Naive thymus-derived CD8-positive, alpha-beta T cell (primary cell): ENCODE results near the gene LGR5. TPM values are rescaled to one million over a fixed set of nuclear protein-coding genes. Genes with fewer than 3 reads are reported as not detected.
A peak's percentile ranks its signal among the peaks of the same experiment; 100 is the strongest.

Experiments used
- ATAC-seq, 2 donors: fragments of 150-1000 bp; cut with Tn5 transposase in 1 of 2; sonication (Bioruptor Pico), chemical (Tn5 transposase) in 1 of 2; 1 replicate in 1 of 2; 2 replicates in 1 of 2; pipeline ENCODE4 v1.10.0; 2021; ENCODE audit warnings: mild to moderate bottlenecking in 2 of 2, moderate library complexity in 2 of 2
- POLR2A ChIA-PET: fragments of 350-600 bp; sonication (Branson Sonifier 250); formaldehyde crosslinking; loops from one replicate; lab custom pipeline; 2021; ENCODE audit warnings: antibody characterized with exemption; lab: Charles Lee
- DNase-seq, 10 donors: peaks; one replicate each; pipeline versions ENCODE4 v3.0.0 to v3.0.0-alpha.2; 2020 to 2022
- H3K27ac Mint-ChIP-seq, 10 donors: one replicate each; pipeline ENCODE4 v1.8.0; 2020 to 2022; ENCODE audit warnings: mild to moderate bottlenecking in 10 of 10, mixed read lengths in 10 of 10, moderate library complexity in 4 of 10, inconsistent platforms in 1 of 10
- H3K27me3 Mint-ChIP-seq, 5 donors: one replicate each; pipeline ENCODE4 v1.8.0; 2021 to 2022; ENCODE audit warnings: mixed read lengths in 5 of 5
- H3K36me3 Mint-ChIP-seq, 3 donors: one replicate each; pipeline ENCODE4 v1.8.0; 2020 to 2022; ENCODE audit warnings: mixed read lengths in 3 of 3, mild to moderate bottlenecking in 2 of 3, inconsistent platforms in 1 of 3
- H3K4me1 Mint-ChIP-seq, 4 donors: one replicate each; pipeline ENCODE4 v1.8.0; 2021 to 2022; ENCODE audit warnings: mixed read lengths in 4 of 4
- H3K4me3 Mint-ChIP-seq, 10 donors: one replicate each; pipeline ENCODE4 v1.8.0; 2020 to 2022; ENCODE audit warnings: mild to moderate bottlenecking in 10 of 10, mixed read lengths in 10 of 10, moderate library complexity in 6 of 10, inconsistent platforms in 1 of 10
- H3K9me3 Mint-ChIP-seq, 9 donors: one replicate each; pipeline ENCODE4 v1.8.0; 2020 to 2022; ENCODE audit warnings: mixed read lengths in 9 of 9, mild to moderate bottlenecking in 3 of 9, inconsistent platforms in 1 of 9, moderate library complexity in 1 of 9
- polyA plus RNA-seq, 3 donors: library from polyadenylated mRNA; unstranded; fragments of 300-500 nt; fragmentation: Illumina TruSeq; gene quantifications; one replicate each; pipeline ENCODE4 v1.2.3, GENCODE V29; 2021
- total RNA-seq, 8 experiments: library from RNA in 2 of 8; stranded (reverse) in 2 of 8; gene quantifications; one replicate each; pipeline ENCODE4 v1.2.3 and lab custom pipeline; 2021 to 2026

Gene LGR5
- total and polyA plus RNA-seq, 5 experiments from 2014 or later = not detected

DNA sequence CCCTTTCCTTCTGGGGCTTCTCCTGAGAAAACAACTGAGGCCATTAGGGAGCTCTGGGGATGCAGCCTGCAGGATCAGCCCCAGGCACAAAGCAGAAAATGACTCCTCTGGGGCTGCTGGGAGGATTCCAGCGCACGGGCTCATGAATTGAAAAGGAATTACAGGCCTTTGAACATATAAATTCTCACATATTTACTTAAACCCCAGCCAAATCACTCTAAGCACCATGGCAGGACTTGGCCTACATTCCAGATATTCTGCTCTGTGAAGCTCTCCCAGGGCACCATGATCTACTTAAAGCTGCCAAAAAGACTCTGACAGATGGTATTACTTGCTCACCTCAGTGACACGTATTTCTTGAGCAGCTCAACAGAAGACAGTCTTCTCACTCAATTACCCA, 136.9 kb downstream of the LGR5 start:
- no peak overlapping the region for H3K27ac Mint-ChIP-seq

GRCh38 chr12:71578694-71579258, 139.2 kb downstream of the LGR5 start:
- Mint-ChIP-seq H3K36me3 (no peaks in the 10 kb centered on the region), H3K27me3 (peaks cover 0 to 3% (median 1%) of the 10 kb centered on the region in 5 donors), H3K27ac (no peak overlapping the region), H3K4me3 (no peak overlapping the region), H3K9me3 (no peaks in the 10 kb centered on the region), H3K4me1 (no peaks in the 10 kb centered on the region)
- ATAC-seq = no peak
- no peak for DNase-seq
- POLR2A ChIA-PET = no interaction called here

More for the DNA sequence above, 136.9 kb downstream of the LGR5 start:
- POLR2A ChIA-PET = no interaction called here
- peaks cover 0 to 5% (median under 1%) of the 10 kb centered on the region in 5 donors for H3K27me3 Mint-ChIP-seq
- H3K4me1 Mint-ChIP-seq = peaks cover 0 to 1% (median 0%) of the 10 kb centered on the region in 4 donors
- ATAC-seq = no peak
- H3K9me3 Mint-ChIP-seq = no peaks in the 10 kb centered on the region
- no peak for DNase-seq
- no peak overlapping the region for H3K4me3 Mint-ChIP-seq
- H3K36me3 Mint-ChIP-seq = no peaks in the 10 kb centered on the region

GRCh38 chr12:71581206-71581605, 141.6 kb downstream of the LGR5 start:
- POLR2A ChIA-PET = no interaction called here
- peaks cover 0 to 11% (median 6%) of the 10 kb centered on the region in 5 donors for H3K27me3 Mint-ChIP-seq
- H3K4me3 Mint-ChIP-seq = no peak overlapping the region
- no peak overlapping the region for H3K27ac Mint-ChIP-seq
- H3K36me3 Mint-ChIP-seq = no peaks in the 10 kb centered on the region
- ATAC-seq (no peak), DNase-seq (no peak)
- H3K9me3 Mint-ChIP-seq = no peaks in the 10 kb centered on the region
- H3K4me1 Mint-ChIP-seq = no peaks in the 10 kb centered on the region

DNA sequence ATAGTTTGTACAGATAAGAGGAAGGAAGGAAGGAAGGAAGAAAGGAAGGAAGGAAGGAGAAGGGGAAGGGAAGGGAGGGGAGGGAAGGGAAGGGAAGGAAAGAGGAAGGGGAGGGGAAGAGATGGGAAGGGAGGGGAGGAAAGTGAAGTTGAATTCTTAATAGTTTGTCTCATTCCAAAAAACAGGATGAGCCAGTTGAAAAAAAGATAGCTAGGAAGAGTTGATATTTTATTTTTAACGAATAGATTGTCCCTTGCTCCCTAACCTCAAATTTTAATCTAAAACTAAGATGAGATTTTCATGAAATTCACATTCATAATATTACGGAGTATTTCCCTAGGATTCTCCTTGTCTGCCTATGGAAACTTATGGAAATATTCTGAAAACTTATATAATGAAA, 143.3 kb downstream of the LGR5 start:
- Mint-ChIP-seq H3K4me1 (no peaks in the 10 kb centered on the region), H3K9me3 (no peaks in the 10 kb centered on the region), H3K36me3 (no peaks in the 10 kb centered on the region), H3K4me3 (no peak overlapping the region), H3K27ac (no peak overlapping the region), H3K27me3 (peaks cover 2 to 11% (median 6%) of the 10 kb centered on the region in 5 donors)
- no peak for ATAC-seq
- POLR2A ChIA-PET = no interaction called here
- DNase-seq = no peak

- Mint-ChIP-seq H3K27ac (no peak overlapping the region), H3K4me1 (no peaks in the 10 kb centered on the region), H3K36me3 (no peaks in the 10 kb centered on the region), H3K9me3 (no peaks in the 10 kb centered on the region), H3K27me3 (peaks cover 2 to 12% (median 6%) of the 10 kb centered on the region in 5 donors), H3K4me3 (no peak overlapping the region)
- ATAC-seq (no peak), DNase-seq (no peak)
- POLR2A ChIA-PET = no interaction called here
Measured at GRCh38 chr12:71584356-71584755, 144.8 kb downstream of the LGR5 start.

GRCh38 chr12:71585218-71585617, 145.6 kb downstream of the LGR5 start:
- Mint-ChIP-seq H3K27ac (no peak overlapping the region), H3K4me1 (no peaks in the 10 kb centered on the region), H3K36me3 (no peaks in the 10 kb centered on the region), H3K4me3 (no peak overlapping the region), H3K27me3 (peaks cover 2 to 18% (median 11%) of the 10 kb centered on the region in 5 donors), H3K9me3 (no peaks in the 10 kb centered on the region)
- no peak for DNase-seq
- ATAC-seq = no peak
- POLR2A ChIA-PET = no interaction called here

DNA sequence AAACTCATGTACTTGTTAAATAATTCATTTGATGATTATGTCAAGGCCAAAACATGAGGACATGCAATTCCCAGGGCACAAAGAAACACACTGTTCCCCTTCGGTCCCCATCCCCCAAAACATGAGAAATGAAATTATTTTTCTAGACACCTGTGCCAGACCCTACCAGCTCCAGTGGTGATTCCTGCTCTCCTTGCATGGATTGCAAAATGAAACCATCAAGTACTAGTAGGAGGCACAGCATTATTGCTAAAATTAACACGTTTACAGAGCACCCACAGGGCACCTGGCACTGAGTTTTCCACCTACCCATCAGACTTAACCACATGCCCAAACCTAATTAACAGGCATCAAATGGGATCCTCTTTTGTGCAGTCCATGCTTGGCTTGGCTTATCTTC, 147.4 kb downstream of the LGR5 start:
- DNase-seq (no peak), ATAC-seq (no peak)
- Mint-ChIP-seq H3K9me3 (no peaks in the 10 kb centered on the region), H3K27ac (no peak overlapping the region), H3K27me3 (peaks cover 8 to 32% (median 23%) of the 10 kb centered on the region in 5 donors), H3K4me3 (no peak overlapping the region), H3K4me1 (no peaks in the 10 kb centered on the region), H3K36me3 (no peaks in the 10 kb centered on the region)
- POLR2A ChIA-PET = no interaction called here

GRCh38 chr12:71589478-71589881, 149.9 kb downstream of the LGR5 start:
- ATAC-seq = no peak
- no peak overlapping the region for H3K4me3 Mint-ChIP-seq
- H3K36me3 Mint-ChIP-seq = no peaks in the 10 kb centered on the region
- POLR2A ChIA-PET = no interaction called here
- H3K27me3 Mint-ChIP-seq = peaks cover 15 to 48% (median 24%) of the 10 kb centered on the region in 5 donors
- DNase-seq = no peak
- no peak overlapping the region for H3K27ac Mint-ChIP-seq
- no peaks in the 10 kb centered on the region for H3K9me3 Mint-ChIP-seq
- no peaks in the 10 kb centered on the region for H3K4me1 Mint-ChIP-seq

DNA sequence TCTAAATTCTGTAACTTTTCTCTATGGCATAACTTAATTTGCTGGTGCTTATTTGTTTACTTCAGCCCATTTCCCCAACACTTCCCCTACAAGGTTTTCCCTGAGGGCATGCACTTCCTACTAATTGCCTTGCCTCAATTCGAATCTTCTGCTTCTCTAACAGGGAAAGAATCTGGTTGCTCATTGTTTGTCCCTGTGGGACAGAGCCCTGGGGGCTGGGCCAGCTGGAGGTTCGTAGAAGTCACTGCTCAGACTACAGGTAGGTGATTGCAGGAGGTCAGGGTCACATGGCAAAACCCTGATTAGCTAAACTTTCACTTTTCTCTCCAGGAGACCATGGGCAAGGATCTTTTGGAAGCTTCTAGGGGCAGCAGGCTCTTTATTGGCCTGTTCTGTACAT, 152.0 kb downstream of the LGR5 start:
- ATAC-seq = no peak
- H3K9me3 Mint-ChIP-seq = no peaks in the 10 kb centered on the region
- no peak overlapping the region for H3K27ac Mint-ChIP-seq
- no peaks in the 10 kb centered on the region for H3K4me1 Mint-ChIP-seq
- no peaks in the 10 kb centered on the region for H3K36me3 Mint-ChIP-seq
- no peak overlapping the region for H3K4me3 Mint-ChIP-seq
- POLR2A ChIA-PET = no interaction called here
- DNase-seq = no peak
- H3K27me3 Mint-ChIP-seq = peaks cover 17 to 54% (median 30%) of the 10 kb centered on the region in 5 donors

- no peak overlapping the region for H3K27ac Mint-ChIP-seq
Measured at GRCh38 chr12:71592841-71593240, 153.2 kb downstream of the LGR5 start.

DNA sequence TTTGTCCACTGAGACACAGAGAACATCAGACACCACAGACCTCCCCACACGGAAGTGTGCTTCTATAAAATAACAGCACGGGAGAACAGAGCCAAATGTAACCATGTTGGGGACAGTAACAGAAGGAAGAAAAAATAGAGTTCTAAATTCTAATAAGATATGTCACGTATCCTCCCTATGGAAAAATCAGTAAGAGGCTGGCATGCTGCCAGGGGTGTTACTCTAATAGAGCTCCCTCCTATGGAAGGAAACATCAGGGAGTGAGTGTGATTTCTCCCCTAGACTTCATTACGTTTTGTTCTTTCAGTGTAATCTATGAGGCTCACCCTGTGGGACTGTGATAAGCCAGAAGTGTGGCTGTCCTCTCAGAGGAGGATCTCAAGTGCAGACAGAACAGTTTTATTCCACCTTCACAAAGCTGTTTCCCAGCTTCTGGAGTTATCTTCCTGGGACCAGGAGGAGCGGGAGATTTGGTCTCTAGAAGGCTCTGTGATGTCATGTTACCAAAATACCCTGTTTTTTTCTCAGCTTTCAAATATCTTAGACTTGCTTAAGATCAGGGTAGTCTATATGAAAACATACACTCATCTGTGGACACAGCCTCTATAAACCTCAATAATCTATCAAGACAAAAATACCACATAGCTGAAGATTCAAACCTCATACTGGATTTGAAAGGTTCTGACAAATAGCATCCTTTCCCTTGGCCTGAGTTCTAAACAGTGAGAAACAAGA, 154.8 kb downstream of the LGR5 start:
- Mint-ChIP-seq H3K4me3 (no peak overlapping the region), H3K4me1 (peaks cover 0 to 4% (median 0%) of the 10 kb centered on the region in 4 donors), H3K9me3 (peaks cover 0 to 4% (median 0%) of the 10 kb centered on the region in 9 donors), H3K36me3 (no peaks in the 10 kb centered on the region), H3K27ac (peak overlapping the region in 1 of 10 donors; percentile 45), H3K27me3 (peaks cover 17 to 54% (median 28%) of the 10 kb centered on the region in 5 donors)
- DNase-seq = no peak
- ATAC-seq = no peak
- POLR2A ChIA-PET = no interaction called here

More at GRCh38 chr12:71592841-71593240, 153.2 kb downstream of the LGR5 start:
- Mint-ChIP-seq H3K36me3 (no peaks in the 10 kb centered on the region), H3K4me1 (no peaks in the 10 kb centered on the region), H3K27me3 (peaks cover 17 to 54% (median 28%) of the 10 kb centered on the region in 5 donors), H3K9me3 (no peaks in the 10 kb centered on the region), H3K4me3 (no peak overlapping the region)
- ATAC-seq (no peak), DNase-seq (no peak)
- POLR2A ChIA-PET = no interaction called here

- Mint-ChIP-seq H3K36me3 (no peaks in the 10 kb centered on the region), H3K4me1 (peaks cover 0 to 8% (median under 1%) of the 10 kb centered on the region in 4 donors), H3K9me3 (peaks cover 0 to 10% (median 0%) of the 10 kb centered on the region in 9 donors), H3K27ac (peak overlapping the region in 1 of 10 donors; percentile 71), H3K4me3 (no peak overlapping the region), H3K27me3 (peaks cover 0 to 11% (median 7%) of the 10 kb centered on the region in 5 donors)
- POLR2A ChIA-PET = no interaction called here
- ATAC-seq (no peak), DNase-seq (no peak)
Measured at GRCh38 chr12:71599210-71599609, 159.6 kb downstream of the LGR5 start.

GRCh38 chr12:71601546-71601945, 161.9 kb downstream of the LGR5 start:
- peaks cover 0 to 8% (median 2%) of the 10 kb centered on the region in 3 donors for H3K36me3 Mint-ChIP-seq
- peak overlapping the region in 3 of 10 donors; percentile 40 to 63 (median 58) for H3K27ac Mint-ChIP-seq
- POLR2A ChIA-PET = no interaction called here
- DNase-seq = no peak
- ATAC-seq = no peak
- peaks cover 0 to 10% (median 0%) of the 10 kb centered on the region in 9 donors for H3K9me3 Mint-ChIP-seq
- H3K27me3 Mint-ChIP-seq = no peaks in the 10 kb centered on the region
- H3K4me1 Mint-ChIP-seq = peaks cover 0 to 8% (median under 1%) of the 10 kb centered on the region in 4 donors
- H3K4me3 Mint-ChIP-seq = no peak overlapping the region
